DND-41 (cell line): ENCODE measurements around the gene FN3KRP.
A peak's percentile ranks its signal among the peaks of the same experiment; 100 is the strongest.

Experiments
- ATAC-seq: fragments of 200-7000 bp; cut with Tn5 transposase; 3 replicates; pipeline ENCODE4 v1.9.1; 2021; ENCODE audit warnings: low read depth; ENCODE audit not compliant: insufficient read depth
- DNase-seq: peaks from one replicate; pipeline ENCODE4 v3.0.0-alpha.2; 2020
- H2AFZ ChIP-seq: 2 replicates; pipeline ENCODE4 v1.6.0; 2012; ENCODE audit warnings: low read depth, low read length
- H3K27ac ChIP-seq: 2 replicates; pipeline ENCODE4 v1.5.1; 2012; ENCODE audit warnings: low read length, inconsistent platforms
- H3K27me3 ChIP-seq: fragments of 200-600 bp; sonication (generic); 2 replicates; pipeline ENCODE4 v1.6.0; 2012; ENCODE audit warnings: low read length, mild to moderate bottlenecking, inconsistent platforms; ENCODE audit not compliant: insufficient read depth, poor library complexity
- H3K36me3 ChIP-seq: 2 replicates; pipeline ENCODE4 v1.5.1; 2012; ENCODE audit warnings: low read length, inconsistent platforms; ENCODE audit not compliant: insufficient read depth
- H3K4me1 ChIP-seq: 2 replicates; pipeline ENCODE4 v1.5.1; 2012; ENCODE audit warnings: mild to moderate bottlenecking, low read length; ENCODE audit not compliant: insufficient read depth
- H3K4me2 ChIP-seq: 2 replicates; pipeline ENCODE4 v1.6.0; 2012; ENCODE audit warnings: mild to moderate bottlenecking, moderate library complexity, low read length, inconsistent platforms; ENCODE audit not compliant: insufficient read depth
- H3K4me3 ChIP-seq, 2 experiments: fragments of 200-600 bp in 1 of 2; shearing (Covaris generic) in 1 of 2; 2 replicates each; pipeline ENCODE4 v1.5.1; 2012 to 2016; ENCODE audit warnings: inconsistent platforms in 2 of 2, low read length in 2 of 2, mild to moderate bottlenecking in 2 of 2, low read depth in 1 of 2, moderate library complexity in 1 of 2
- H3K79me2 ChIP-seq: 2 replicates; pipeline ENCODE4 v1.6.0; 2012; ENCODE audit warnings: low read length, inconsistent platforms; ENCODE audit not compliant: insufficient read depth
- H3K9ac ChIP-seq: 2 replicates; pipeline ENCODE4 v1.6.0; 2012; ENCODE audit warnings: low read depth, mild to moderate bottlenecking, inconsistent platforms, low read length, moderate library complexity
- H3K9me3 ChIP-seq: 2 replicates; pipeline ENCODE4 v1.5.1; 2012; ENCODE audit warnings: low read length, moderate library complexity, mild to moderate bottlenecking, inconsistent platforms; ENCODE audit not compliant: insufficient read depth, severe bottlenecking
- H4K20me1 ChIP-seq: 2 replicates; pipeline ENCODE4 v1.6.0; 2012; ENCODE audit warnings: low read length; ENCODE audit not compliant: insufficient read depth
- EZH2 ChIP-seq: IDR thresholded peaks from 3 replicates; pipeline ENCODE4 v1.6.1; 2012; ENCODE audit warnings: borderline replicate concordance, low read depth, mild to moderate bottlenecking, moderate library complexity, low read length, inconsistent platforms; ENCODE audit not compliant: severe bottlenecking
- TF ChIP-seq, protein P1 (sequence below): IDR thresholded peaks from 2 replicates; pipeline ENCODE4 v1.5.1; 2012; ENCODE audit warnings: borderline replicate concordance, low read length, moderate library complexity, mild to moderate bottlenecking; ENCODE audit not compliant: poor library complexity, severe bottlenecking; ENCODE audit errors: extremely low read depth

The FN3KRP gene

DNA sequence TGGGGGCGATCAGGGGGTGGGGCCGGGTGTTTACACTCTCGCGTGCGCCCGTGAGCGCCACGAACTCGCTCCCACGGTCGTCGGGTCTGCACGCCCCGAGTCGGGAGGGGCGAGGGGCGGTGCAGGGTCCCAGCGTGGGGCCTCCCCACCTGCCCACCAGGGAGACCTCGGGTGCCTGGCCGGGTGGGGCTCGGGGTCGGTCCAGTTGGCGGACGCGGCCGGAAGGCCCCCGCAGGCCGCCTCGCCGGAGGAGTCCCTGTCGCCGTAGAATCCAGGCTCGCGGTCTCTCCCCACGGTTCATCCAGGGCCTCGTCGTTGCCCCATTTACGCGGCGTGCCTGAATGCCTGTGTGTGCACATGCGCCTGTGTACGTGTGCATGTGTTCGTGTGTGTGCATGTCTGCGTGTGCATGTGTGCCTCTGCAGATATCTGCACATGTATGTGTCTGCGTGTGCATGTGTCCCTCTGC is 17.5 kb upstream of the FN3KRP start:
- H3K79me2 ChIP-seq, result no peaks in the 10 kb centered on the region
- H3K9me3 ChIP-seq, result peaks cover 18% of the 10 kb centered on the region
- no peak overlapping the region for H3K27ac ChIP-seq
- H4K20me1 ChIP-seq, result no peaks in the 10 kb centered on the region; the same call in none of the 2 replicates
- peak overlapping the region; percentile 69 for H2AFZ ChIP-seq
- H3K9ac ChIP-seq, result peak overlapping the region; percentile 43
- ATAC-seq (no peak), DNase-seq (no peak)
- peaks cover 19% of the 10 kb centered on the region for H3K4me1 ChIP-seq
- no peaks in the 10 kb centered on the region for H3K27me3 ChIP-seq
- H3K4me2 ChIP-seq, result peak overlapping the region; percentile 92
- H3K4me3 ChIP-seq, result peak overlapping the region in 1 of 2 experiments; percentile 60; a peak in 3 of 4 replicates
- TF ChIP-seq, protein P1, sequence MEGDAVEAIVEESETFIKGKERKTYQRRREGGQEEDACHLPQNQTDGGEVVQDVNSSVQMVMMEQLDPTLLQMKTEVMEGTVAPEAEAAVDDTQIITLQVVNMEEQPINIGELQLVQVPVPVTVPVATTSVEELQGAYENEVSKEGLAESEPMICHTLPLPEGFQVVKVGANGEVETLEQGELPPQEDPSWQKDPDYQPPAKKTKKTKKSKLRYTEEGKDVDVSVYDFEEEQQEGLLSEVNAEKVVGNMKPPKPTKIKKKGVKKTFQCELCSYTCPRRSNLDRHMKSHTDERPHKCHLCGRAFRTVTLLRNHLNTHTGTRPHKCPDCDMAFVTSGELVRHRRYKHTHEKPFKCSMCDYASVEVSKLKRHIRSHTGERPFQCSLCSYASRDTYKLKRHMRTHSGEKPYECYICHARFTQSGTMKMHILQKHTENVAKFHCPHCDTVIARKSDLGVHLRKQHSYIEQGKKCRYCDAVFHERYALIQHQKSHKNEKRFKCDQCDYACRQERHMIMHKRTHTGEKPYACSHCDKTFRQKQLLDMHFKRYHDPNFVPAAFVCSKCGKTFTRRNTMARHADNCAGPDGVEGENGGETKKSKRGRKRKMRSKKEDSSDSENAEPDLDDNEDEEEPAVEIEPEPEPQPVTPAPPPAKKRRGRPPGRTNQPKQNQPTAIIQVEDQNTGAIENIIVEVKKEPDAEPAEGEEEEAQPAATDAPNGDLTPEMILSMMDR, result no peak
- no peak for TF ChIP-seq EZH2
- H3K36me3 ChIP-seq, result no peaks in the 10 kb centered on the region

DNA sequence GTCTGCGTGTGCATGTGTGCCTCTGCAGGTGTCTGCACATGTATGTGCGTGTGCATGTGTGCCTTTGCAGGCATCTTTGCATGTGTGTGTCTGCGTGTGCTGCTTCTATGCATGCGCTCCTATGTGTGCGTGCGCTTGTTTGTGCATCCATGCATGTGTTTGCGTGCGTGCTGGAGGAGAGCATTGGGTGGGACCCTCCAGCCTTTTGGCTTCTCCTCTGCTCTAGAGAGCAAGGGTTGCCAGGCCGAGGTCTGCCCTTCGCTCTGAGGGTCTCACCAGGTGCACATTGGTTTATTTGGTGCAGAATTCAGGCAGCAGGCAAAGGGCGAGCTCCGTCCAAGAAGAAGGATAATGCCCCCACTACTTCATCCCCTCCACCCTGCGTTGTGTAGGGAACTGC is 17.0 kb upstream of the FN3KRP start:
- DNase-seq (no peak), ATAC-seq (no peak)
- peak overlapping the region; percentile 92 for H3K4me2 ChIP-seq
- no peaks in the 10 kb centered on the region; the same call in none of the 2 replicates for H4K20me1 ChIP-seq
- H3K79me2 ChIP-seq, result no peaks in the 10 kb centered on the region
- peak overlapping the region in 1 of 2 experiments; percentile 60; a peak in 1 of 4 replicates for H3K4me3 ChIP-seq
- no peaks in the 10 kb centered on the region for H3K27me3 ChIP-seq
- peaks cover 12% of the 10 kb centered on the region for H3K9me3 ChIP-seq
- peaks cover 19% of the 10 kb centered on the region for H3K4me1 ChIP-seq
- H3K9ac ChIP-seq, result no peak overlapping the region
- TF ChIP-seq EZH2, result no peak
- TF ChIP-seq, protein P1, result no peak
- no peak overlapping the region for H2AFZ ChIP-seq
- H3K27ac ChIP-seq, result no peak overlapping the region
- no peaks in the 10 kb centered on the region for H3K36me3 ChIP-seq

DNA sequence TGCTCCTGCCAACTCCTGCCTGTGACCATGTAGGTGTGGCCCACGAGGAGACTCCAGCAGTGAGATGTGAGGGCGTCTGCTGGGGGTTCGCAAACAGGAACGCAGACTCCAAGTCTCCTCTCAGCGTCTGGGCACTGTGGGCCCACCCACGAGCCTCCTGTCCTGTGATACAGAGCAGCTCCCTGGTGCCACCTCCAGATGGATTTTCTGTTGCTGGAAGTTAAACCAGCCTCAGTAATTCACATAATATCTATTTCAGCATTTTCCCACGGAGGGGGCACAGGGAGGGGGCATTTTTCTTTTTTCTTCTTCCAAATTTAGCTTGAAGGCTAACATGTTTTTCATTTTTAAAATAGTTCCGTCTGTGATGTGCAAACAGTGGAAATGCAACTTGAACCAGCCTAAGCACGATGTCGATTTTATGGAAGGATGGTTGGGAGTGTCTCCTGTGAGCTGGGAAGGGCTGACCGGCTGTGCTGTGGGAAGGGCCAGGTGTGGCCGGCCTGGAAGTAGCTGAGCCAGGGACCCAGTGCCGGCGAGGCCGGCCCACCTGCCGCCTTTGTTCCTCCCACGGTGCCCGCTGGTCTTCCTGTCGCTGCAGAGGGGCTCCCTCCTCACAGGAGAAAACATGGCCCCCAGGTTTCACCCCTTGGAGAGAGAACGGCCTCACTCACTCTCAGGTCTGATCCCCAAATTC is 14.1 kb upstream of the FN3KRP start:
- H3K27me3 ChIP-seq, result peaks cover 3% of the 10 kb centered on the region
- no peak overlapping the region for H3K27ac ChIP-seq
- H3K79me2 ChIP-seq, result no peaks in the 10 kb centered on the region
- no peak for ATAC-seq
- no peak overlapping the region for H2AFZ ChIP-seq
- H3K4me1 ChIP-seq, result peaks cover 14% of the 10 kb centered on the region
- no peak overlapping the region for H3K9ac ChIP-seq
- no peaks in the 10 kb centered on the region for H3K36me3 ChIP-seq
- H3K4me2 ChIP-seq, result no peak overlapping the region
- TF ChIP-seq, protein P1, result no peak
- no peak for TF ChIP-seq EZH2
- no peaks in the 10 kb centered on the region for H3K9me3 ChIP-seq
- H3K4me3 ChIP-seq, result no peak overlapping the region
- DNase-seq, result no peak
- no peaks in the 10 kb centered on the region; the same call in none of the 2 replicates for H4K20me1 ChIP-seq
